Stimulated activated naive B cell treated with anti-CD40 and anti-IgM and Interleukin-4, amounts not matched to agents 10 μg/mL and 1 μg/mL and 100 μg/mL, for 72 hours (primary cell): ENCODE measurements around the gene AKT3.
"Not testable (repeated sequence)": the region's sequence is repeated elsewhere in the genome, so short reads cannot be mapped to it uniquely, and the experiment has no call there.

Experiments
- ATAC-seq, 2 donors: fragments of 150-1000 bp; cut with Tn5 transposase; replicated peaks; 2 replicates each; pipeline ENCODE4 v1.10.0; 2021; ENCODE audit warnings: moderate library complexity in 1 of 2
- DNase-seq: peaks from one replicate; pipeline ENCODE4 v3.0.0; 2021
- H3K27ac Mint-ChIP-seq: one replicate; pipeline ENCODE4 v1.8.0; 2022; ENCODE audit warnings: mild to moderate bottlenecking, mixed read lengths
- H3K27me3 Mint-ChIP-seq, 2 donors: one replicate each; pipeline ENCODE4 v1.8.0; 2022; ENCODE audit warnings: mixed read lengths in 2 of 2
- H3K36me3 Mint-ChIP-seq, 2 donors: one replicate each; pipeline ENCODE4 v1.8.0; 2022; ENCODE audit warnings: mixed read lengths in 2 of 2, mild to moderate bottlenecking in 1 of 2
- H3K4me1 Mint-ChIP-seq, 2 donors: one replicate each; pipeline ENCODE4 v1.8.0; 2022; ENCODE audit warnings: mixed read lengths in 2 of 2, mild to moderate bottlenecking in 1 of 2
- H3K4me3 Mint-ChIP-seq, 2 donors: one replicate each; pipeline ENCODE4 v1.8.0; 2022; ENCODE audit warnings: mild to moderate bottlenecking in 2 of 2, mixed read lengths in 2 of 2, moderate library complexity in 1 of 2
- H3K9me3 Mint-ChIP-seq, 2 donors: one replicate each; pipeline ENCODE4 v1.8.0; 2022; ENCODE audit warnings: mixed read lengths in 2 of 2, mild to moderate bottlenecking in 1 of 2

Gene AKT3

DNA sequence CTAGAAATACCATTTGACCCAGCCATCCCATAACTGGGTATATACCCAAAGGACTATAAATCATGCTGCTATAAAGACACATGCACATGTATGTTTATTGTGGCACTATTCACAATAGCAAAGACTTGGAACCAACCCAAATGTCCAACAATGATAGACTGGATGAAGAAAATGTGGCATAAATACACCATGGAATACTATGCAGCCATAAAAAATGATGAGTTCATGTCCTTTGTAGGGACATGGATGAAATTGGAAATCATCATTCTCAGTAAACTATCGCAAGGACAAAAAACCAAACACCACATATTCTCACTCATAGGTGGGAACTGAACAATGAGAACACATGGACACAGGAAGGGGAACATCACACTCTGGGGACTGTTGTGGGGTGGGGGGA, 187.9 kb downstream of the AKT3 start:
- H3K27me3 Mint-ChIP-seq, H3K4me3 Mint-ChIP-seq, H3K9me3 Mint-ChIP-seq, DNase-seq, ATAC-seq, H3K27ac Mint-ChIP-seq: not testable (repeated sequence)
- Mint-ChIP-seq H3K4me1 (peaks cover 0 to 14% of the 10 kb centered on the region in 2 donors), H3K36me3 (peaks cover 34 to 49% of the 10 kb centered on the region in 2 donors)

DNA sequence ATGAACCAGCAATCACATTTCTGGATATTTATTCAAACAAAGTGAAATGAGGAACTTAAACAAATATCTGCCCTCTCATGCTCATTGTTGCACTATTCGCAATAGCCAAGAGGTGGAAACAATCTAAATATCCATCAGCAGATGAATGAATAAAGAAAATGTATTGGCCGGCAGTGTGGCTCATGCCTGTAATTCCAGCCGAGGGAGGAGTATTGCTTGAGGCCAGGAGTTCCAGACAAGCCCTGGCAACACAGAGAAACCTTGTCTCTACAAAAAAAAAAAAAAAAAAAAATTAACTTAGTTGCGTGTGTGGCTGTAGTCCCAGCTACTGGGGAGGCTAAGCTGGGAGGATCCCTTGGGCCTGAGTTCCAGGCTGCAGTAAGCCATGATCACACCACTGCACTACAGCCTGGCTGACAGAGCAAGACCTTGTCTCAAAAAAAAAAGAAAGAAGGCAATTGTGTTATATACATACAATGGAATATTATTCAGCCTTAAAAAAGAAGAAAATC, 191.4 kb downstream of the AKT3 start:
- peaks cover 31 to 42% of the 10 kb centered on the region in 2 donors for H3K36me3 Mint-ChIP-seq
- H3K27me3 Mint-ChIP-seq: no peaks in the 10 kb centered on the region
- peaks cover 0 to 1% of the 10 kb centered on the region in 2 donors for H3K9me3 Mint-ChIP-seq
- H3K4me3 Mint-ChIP-seq: no peak overlapping the region
- DNase-seq (no peak), ATAC-seq (no peak)
- peaks cover 0 to 8% of the 10 kb centered on the region in 2 donors for H3K4me1 Mint-ChIP-seq
- H3K27ac Mint-ChIP-seq: no peak overlapping the region

DNA sequence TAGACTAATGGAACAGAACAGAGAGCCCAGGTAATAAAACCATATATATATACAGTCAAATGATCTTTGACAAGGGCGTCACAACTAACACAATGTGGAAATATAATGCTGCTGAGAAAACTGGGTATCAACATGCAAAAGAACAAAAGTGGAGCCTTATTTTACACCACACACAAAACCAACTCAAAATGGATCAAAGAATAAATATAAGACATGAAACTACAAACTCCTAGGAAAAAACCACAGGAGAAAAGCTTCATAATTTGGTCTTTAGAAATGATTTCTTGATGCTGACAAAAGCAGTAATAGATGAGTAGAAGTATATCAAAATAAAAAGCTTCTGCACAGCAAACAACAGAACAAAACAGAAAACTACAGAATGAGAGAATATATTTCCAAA, 192.2 kb downstream of the AKT3 start:
- peaks cover 0 to 8% of the 10 kb centered on the region in 2 donors for H3K4me1 Mint-ChIP-seq
- peaks cover 0 to 3% of the 10 kb centered on the region in 2 donors for H3K9me3 Mint-ChIP-seq
- no peak overlapping the region for H3K4me3 Mint-ChIP-seq
- no peak overlapping the region for H3K27ac Mint-ChIP-seq
- DNase-seq: no peak
- ATAC-seq: no peak
- H3K36me3 Mint-ChIP-seq: peaks cover 28 to 41% of the 10 kb centered on the region in 2 donors
- no peaks in the 10 kb centered on the region for H3K27me3 Mint-ChIP-seq

DNA sequence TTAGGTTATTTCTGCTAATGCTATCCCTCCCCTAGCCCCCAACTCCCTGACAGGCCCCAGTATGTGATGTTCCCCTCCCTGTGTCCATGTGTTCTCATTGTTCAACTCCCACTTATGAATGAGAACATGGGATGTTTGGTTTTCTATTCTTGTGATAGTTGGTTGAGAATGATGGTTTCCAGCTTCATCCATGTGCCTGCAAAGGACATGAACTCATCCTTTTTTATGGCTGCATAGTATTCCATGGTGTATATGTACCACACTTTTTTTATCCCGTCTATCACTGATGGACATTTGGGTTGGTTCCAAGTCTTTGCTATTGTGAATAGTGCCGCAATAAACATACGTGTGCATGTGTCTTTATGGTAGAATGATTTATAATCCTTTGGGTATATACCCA, 200.5 kb downstream of the AKT3 start:
- H3K27ac Mint-ChIP-seq, H3K4me3 Mint-ChIP-seq, ATAC-seq, DNase-seq, H3K4me1 Mint-ChIP-seq, H3K27me3 Mint-ChIP-seq: not testable (repeated sequence)
- Mint-ChIP-seq H3K9me3 (peaks cover 7 to 14% of the 10 kb centered on the region in 2 donors), H3K36me3 (peaks cover 38 to 55% of the 10 kb centered on the region in 2 donors)

DNA sequence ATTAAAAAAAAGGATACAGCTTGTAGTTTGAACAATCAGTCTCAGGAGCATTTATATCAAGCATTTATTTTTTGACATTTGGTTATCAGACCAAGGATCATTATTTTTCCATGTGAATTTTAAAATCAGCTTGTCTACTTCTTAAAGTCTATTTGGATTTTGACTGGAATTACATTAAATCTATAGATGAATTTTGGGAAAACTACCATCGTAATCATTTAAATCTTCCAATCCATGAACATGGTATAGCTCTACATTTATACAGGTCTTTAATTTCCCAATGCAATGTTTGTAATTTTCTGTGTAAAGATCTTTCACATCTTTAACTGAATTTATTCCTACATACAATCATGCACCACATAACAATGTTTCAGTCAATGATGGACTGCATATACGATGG, 203.2 kb downstream of the AKT3 start:
- no peaks in the 10 kb centered on the region for H3K4me1 Mint-ChIP-seq
- H3K36me3 Mint-ChIP-seq: peaks cover 35 to 46% of the 10 kb centered on the region in 2 donors
- no peak overlapping the region for H3K4me3 Mint-ChIP-seq
- no peak overlapping the region for H3K27ac Mint-ChIP-seq
- ATAC-seq (no peak), DNase-seq (no peak)
- no peaks in the 10 kb centered on the region for H3K27me3 Mint-ChIP-seq
- H3K9me3 Mint-ChIP-seq: peaks cover 7 to 11% of the 10 kb centered on the region in 2 donors

DNA sequence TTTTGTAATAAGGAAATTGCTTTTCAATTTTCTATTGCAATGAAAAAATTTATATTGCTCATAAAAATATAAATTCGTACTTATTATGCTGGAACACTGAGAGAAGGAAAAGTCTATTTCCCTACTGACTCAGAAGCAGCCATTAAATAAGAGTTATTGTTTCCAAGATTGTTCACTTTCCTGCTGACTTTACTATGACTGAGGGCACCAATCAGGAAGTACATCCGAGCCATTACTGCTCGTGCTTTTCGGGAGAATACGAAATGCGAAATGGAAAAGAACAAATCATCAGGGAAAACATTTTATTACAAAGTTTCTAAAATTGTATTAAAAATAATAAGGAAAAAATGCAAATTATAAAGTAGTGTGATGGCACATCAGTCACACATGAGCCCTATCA, 204.8 kb downstream of the AKT3 start:
- peaks cover 25 to 38% of the 10 kb centered on the region in 2 donors for H3K36me3 Mint-ChIP-seq

DNA sequence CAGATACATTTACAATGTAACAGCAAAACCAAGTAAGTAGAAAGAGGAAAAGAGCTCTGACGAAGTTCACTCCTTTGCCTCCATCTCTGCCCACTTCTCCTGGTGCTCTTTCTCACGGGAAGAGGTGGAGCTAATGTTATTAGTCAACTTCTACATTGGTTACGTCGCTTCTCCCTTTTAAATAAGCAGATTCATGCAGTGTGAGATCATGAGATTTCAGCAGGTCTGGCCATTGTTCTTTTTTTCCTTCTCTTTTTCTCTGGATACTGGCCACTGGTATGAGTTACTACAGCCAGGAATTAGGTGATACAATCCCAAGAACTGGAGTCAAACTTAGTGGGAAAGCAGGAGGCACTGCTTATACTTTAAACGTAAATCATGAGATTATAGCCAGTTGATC, 207.1 kb downstream of the AKT3 start:
- no peak for DNase-seq
- Mint-ChIP-seq H3K27ac (no peak overlapping the region), H3K36me3 (peaks cover 27 to 43% of the 10 kb centered on the region in 2 donors), H3K9me3 (no peaks in the 10 kb centered on the region), H3K27me3 (no peaks in the 10 kb centered on the region), H3K4me3 (no peak overlapping the region), H3K4me1 (peaks cover 8 to 13% of the 10 kb centered on the region in 2 donors)
- no peak for ATAC-seq

More for the DNA sequence above, 204.8 kb downstream of the AKT3 start:
- peaks cover 0 to 2% of the 10 kb centered on the region in 2 donors for H3K4me1 Mint-ChIP-seq
- DNase-seq (no peak), ATAC-seq (no peak)
- H3K9me3 Mint-ChIP-seq: peaks cover under 1 to 2% of the 10 kb centered on the region in 2 donors
- no peak overlapping the region for H3K4me3 Mint-ChIP-seq
- H3K27me3 Mint-ChIP-seq: no peaks in the 10 kb centered on the region
- H3K27ac Mint-ChIP-seq: no peak overlapping the region

DNA sequence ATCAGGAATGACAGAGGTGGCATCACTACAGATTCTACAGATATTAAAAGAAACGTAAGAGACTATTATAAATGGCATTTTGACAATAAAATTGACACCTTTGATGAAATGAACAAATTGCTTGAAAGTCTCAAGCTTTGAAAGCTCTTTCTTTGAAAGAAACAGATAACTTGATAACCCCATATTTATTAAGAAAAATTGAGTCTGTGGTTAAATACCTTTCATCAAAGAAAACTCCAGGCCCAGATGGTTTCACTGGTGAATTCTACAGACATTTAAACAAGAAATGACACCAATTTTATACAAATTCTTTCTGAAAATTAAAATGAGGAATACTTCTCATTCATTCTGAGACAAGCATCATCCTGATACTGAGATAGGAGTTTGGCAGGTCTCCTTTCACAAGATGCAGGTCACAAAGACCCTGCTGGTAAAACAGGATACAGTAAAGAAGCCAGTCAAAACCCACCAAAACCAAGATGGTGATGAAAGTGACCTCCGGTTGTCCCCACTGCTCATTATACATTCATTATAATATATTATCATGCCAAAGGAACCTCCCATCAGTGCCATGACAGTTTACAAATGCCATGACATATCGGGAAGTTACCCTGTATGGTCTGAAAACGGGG, 210.9 kb downstream of the AKT3 start:
- Mint-ChIP-seq H3K9me3 (no peaks in the 10 kb centered on the region), H3K4me1 (peaks cover 8 to 15% of the 10 kb centered on the region in 2 donors), H3K27ac (no peak overlapping the region), H3K4me3 (no peak overlapping the region), H3K36me3 (peaks cover 22 to 33% of the 10 kb centered on the region in 2 donors), H3K27me3 (no peaks in the 10 kb centered on the region)
- ATAC-seq (peak in 1 of 2 donors; percentile 16), DNase-seq (no peak)

DNA sequence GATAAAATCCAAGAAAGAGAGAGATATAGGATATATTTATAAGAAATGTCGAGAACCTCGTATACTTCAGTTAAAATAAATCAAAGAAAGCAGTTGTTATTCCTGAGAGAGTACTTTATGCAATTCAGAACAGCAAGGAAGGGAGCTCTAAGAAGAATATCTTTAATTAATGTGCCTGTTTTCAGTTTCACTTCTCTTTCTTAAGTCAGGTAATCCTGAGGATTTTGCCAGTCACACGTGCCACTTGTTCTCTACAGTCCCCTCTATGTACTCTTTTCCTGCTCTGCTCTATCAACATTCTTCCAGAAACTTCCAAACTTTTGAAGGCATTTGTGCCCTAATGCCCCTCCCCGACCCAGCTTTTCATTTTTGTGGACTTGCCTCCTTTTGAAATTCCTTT, 211.9 kb downstream of the AKT3 start:
- H3K4me1 Mint-ChIP-seq: peaks cover 8 to 15% of the 10 kb centered on the region in 2 donors
- H3K9me3 Mint-ChIP-seq: no peaks in the 10 kb centered on the region
- no peaks in the 10 kb centered on the region for H3K27me3 Mint-ChIP-seq
- no peak for DNase-seq
- H3K36me3 Mint-ChIP-seq: peaks cover 24 to 37% of the 10 kb centered on the region in 2 donors
- peak overlapping the region in 1 of 2 donors; percentile 16 for H3K4me3 Mint-ChIP-seq
- ATAC-seq: no peak
- H3K27ac Mint-ChIP-seq: no peak overlapping the region

DNA sequence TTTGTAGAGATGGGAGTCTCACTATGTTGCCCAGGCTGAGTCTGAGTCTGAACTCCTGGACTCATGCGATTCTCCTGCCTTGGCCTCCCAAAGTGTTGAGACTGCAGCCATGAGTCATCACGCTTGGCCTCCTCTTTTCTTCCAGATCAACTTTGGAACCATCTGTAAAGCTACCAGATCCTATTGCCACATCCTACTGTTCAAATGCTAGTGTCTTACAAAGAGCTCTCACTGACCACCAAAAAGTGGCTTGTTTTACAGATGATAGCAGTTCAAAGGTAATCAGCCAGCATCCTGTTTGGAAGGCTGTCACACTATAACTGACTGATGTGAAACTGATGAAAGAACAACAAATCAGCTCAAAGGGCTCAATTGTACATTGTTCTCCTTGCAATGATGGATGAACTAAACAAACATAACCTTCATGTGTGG, 221.6 kb downstream of the AKT3 start:
- H3K9me3 Mint-ChIP-seq: peaks cover 4 to 12% of the 10 kb centered on the region in 2 donors
- peaks cover 61 to 75% of the 10 kb centered on the region in 2 donors for H3K36me3 Mint-ChIP-seq
- H3K4me3 Mint-ChIP-seq: no peak overlapping the region
- no peak overlapping the region for H3K27ac Mint-ChIP-seq
- no peaks in the 10 kb centered on the region for H3K4me1 Mint-ChIP-seq
- DNase-seq (no peak), ATAC-seq (no peak)
- H3K27me3 Mint-ChIP-seq: no peaks in the 10 kb centered on the region

DNA sequence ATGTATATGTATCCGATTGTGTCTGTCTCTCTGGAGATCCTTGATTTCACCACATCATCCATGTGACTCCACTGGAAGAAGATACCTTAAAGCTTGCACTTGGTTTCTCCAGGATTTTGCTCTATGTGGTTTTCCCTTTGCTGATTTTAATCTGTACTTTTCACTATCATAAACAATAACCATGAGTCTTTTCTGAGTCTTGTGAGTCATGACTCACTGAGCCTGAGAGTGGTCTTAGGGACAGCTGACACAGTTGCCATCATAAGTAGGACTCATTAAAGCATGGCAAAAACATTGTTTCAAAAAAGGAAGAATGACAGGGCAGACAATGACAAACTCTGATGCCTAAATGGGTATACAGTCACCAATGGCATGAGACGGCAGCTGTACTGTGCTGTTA, 226.2 kb downstream of the AKT3 start:
- Mint-ChIP-seq H3K27me3 (no peaks in the 10 kb centered on the region), H3K9me3 (peaks cover 4 to 22% of the 10 kb centered on the region in 2 donors), H3K36me3 (peaks cover 73 to 80% of the 10 kb centered on the region in 2 donors), H3K27ac (no peak overlapping the region), H3K4me1 (peaks cover 0 to 2% of the 10 kb centered on the region in 2 donors), H3K4me3 (no peak overlapping the region)
- no peak for DNase-seq
- ATAC-seq: no peak

DNA sequence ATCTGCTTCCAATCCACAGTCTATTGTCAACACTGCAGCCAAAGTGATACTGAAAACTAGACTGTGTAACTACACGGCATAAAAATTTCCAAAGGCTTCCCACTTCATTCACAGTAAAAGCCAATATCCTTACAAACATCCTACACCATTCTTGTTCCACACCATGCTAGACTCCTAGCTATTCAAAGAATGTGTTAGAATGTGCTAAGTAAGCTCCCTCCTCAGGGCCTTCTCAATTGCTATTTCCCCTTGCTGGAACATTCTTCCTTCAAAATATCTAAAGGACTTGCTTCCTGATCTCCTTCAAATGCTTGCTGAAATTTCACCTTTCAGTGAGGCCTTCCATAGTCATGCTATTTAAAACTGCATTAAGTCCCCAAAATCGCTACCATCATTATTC, 228.1 kb downstream of the AKT3 start:
- Mint-ChIP-seq H3K27me3 (no peaks in the 10 kb centered on the region), H3K9me3 (peaks cover 4 to 22% of the 10 kb centered on the region in 2 donors), H3K36me3 (peaks cover 62 to 72% of the 10 kb centered on the region in 2 donors), H3K27ac (no peak overlapping the region), H3K4me1 (peaks cover 0 to 2% of the 10 kb centered on the region in 2 donors), H3K4me3 (no peak overlapping the region)
- no peak for DNase-seq
- ATAC-seq: no peak

DNA sequence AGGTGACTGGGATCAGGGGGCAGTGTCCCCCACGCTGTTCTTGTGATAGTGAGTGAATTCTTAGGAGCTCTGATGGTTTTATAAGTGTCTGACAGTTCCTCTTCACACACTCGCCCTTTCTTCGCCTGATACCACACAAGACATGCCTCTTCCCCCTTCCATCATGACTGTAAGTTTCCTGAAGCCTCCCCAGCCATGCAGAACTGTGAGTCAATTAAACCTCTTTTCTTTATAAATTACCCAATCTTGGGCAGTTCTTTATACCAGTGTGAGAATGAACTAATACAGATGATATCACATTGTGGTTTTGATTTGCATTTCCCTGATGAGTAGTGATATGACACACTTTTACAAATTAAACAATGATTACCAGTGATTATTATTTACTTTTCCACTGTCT, 229.9 kb downstream of the AKT3 start:
- Mint-ChIP-seq H3K27ac (no peak overlapping the region), H3K4me1 (peaks cover 0 to 2% of the 10 kb centered on the region in 2 donors), H3K9me3 (peaks cover 4 to 20% of the 10 kb centered on the region in 2 donors), H3K36me3 (peaks cover 52 to 62% of the 10 kb centered on the region in 2 donors), H3K4me3 (no peak overlapping the region), H3K27me3 (no peaks in the 10 kb centered on the region)
- ATAC-seq (no peak), DNase-seq (no peak)

DNA sequence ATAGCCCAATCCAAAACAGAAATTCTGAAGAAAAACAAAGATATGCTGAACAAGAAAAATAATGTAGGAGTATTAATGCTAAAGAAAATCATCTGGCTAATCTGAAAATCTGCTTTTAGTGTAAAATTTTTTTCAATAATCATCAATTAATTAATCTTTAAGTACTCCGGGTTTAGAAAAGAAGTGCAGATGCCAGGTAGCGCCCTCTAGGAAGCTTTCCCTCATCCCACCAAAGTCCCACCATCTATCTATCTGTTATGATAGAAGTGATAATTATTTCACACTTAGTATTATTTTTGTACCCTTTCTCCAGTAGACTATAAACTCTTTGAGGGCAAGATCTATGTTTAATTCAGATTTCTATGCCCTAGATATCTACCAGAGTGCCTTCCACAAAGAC, 240.3 kb downstream of the AKT3 start:
- H3K36me3 Mint-ChIP-seq: peaks cover 43 to 56% of the 10 kb centered on the region in 2 donors
- H3K4me3 Mint-ChIP-seq: no peak overlapping the region

DNA sequence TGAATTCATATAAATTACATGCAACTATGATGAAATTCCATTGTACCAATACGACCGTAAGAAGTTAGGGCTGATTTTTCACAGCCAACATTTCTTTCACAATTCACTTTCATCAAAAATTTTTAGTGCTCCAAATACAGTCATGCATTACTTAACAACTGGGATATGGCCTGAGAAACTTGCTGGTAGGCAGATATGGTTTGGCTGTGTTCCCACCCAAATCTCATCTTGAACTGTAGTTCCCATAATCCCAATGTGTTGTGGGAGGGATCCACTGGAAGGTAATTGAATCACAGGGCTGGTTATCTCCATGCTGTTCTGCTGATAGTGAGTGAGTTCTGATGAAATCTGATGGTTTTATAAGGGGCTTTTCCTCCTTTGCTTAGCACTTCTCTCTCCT, 244.4 kb downstream of the AKT3 start:
- Mint-ChIP-seq H3K27ac (no peak overlapping the region), H3K9me3 (peaks cover 14 to 17% of the 10 kb centered on the region in 2 donors), H3K36me3 (peaks cover 49 to 73% of the 10 kb centered on the region in 2 donors), H3K4me1 (peaks cover 0 to 2% of the 10 kb centered on the region in 2 donors), H3K4me3 (no peak overlapping the region), H3K27me3 (no peaks in the 10 kb centered on the region)
- DNase-seq (no peak), ATAC-seq (no peak)

More for the DNA sequence above, 240.3 kb downstream of the AKT3 start:
- Mint-ChIP-seq H3K27me3 (no peaks in the 10 kb centered on the region), H3K9me3 (peaks cover 6 to 7% of the 10 kb centered on the region in 2 donors), H3K27ac (no peak overlapping the region), H3K4me1 (no peaks in the 10 kb centered on the region)
- no peak for DNase-seq
- ATAC-seq: no peak
